HG02610 (cell line): ENCODE data around the gene HMHB1.

Experiments used
- ATAC-seq: cut with Tn5 transposase; IDR thresholded peaks from one replicate; pipeline ENCODE4 v1.9.1; 2021; ENCODE audit warnings: mild to moderate bottlenecking, moderate library complexity; ENCODE audit not compliant: unreplicated experiment

The HMHB1 gene

GRCh38 chr5:143865426-143866025 lies 53.6 kb downstream of the HMHB1 start:
- ATAC-seq = no peak
